ENCODE data around the gene TBCD.

TBCD gene

GRCh38 chr17:82751171-82751570 is 694 bp upstream of the TBCD start:
- DNase-seq (ENCODE audit: low spot score), result no peak
- in situ Hi-C loops (cut with MboI; ENCODE audit: low sequenced_read_pairs, unreplicated experiment), result loop anchor here (25.0 kb wide), 1 partner anchor 89 kb away; no protein-coding TSS in a partner anchor
- TF ChIP-seq CTCF (IDR thresholded peaks at IDR 0.05; ENCODE audit: borderline replicate concordance, control extremely low read depth, extremely low read depth, insufficient read depth, missing control alignments), result no peak

- in situ Hi-C loops (cut with MboI; ENCODE audit: low sequenced_read_pairs, unreplicated experiment), result loop anchor here (25.0 kb wide), 1 partner anchor 90 kb away; no protein-coding TSS in a partner anchor
- DNase-seq (ENCODE audit: low spot score), result peak; percentile 67
- no peak for TF ChIP-seq CTCF (IDR thresholded peaks at IDR 0.05; ENCODE audit: borderline replicate concordance, control extremely low read depth, extremely low read depth, insufficient read depth, missing control alignments)
Measured at GRCh38 chr17:82752371-82753200, 721 bp downstream of the TBCD start.

- in situ Hi-C loops (cut with MboI; ENCODE audit: low sequenced_read_pairs, unreplicated experiment), result loop anchor here (25.0 kb wide), 1 partner anchor 91 kb away; no protein-coding TSS in a partner anchor
- no peak for DNase-seq (ENCODE audit: low spot score)
- TF ChIP-seq CTCF (IDR thresholded peaks at IDR 0.05; ENCODE audit: borderline replicate concordance, control extremely low read depth, extremely low read depth, insufficient read depth, missing control alignments), result no peak
Measured at GRCh38 chr17:82753201-82753464, 1.3 kb downstream of the TBCD start.

DNA sequence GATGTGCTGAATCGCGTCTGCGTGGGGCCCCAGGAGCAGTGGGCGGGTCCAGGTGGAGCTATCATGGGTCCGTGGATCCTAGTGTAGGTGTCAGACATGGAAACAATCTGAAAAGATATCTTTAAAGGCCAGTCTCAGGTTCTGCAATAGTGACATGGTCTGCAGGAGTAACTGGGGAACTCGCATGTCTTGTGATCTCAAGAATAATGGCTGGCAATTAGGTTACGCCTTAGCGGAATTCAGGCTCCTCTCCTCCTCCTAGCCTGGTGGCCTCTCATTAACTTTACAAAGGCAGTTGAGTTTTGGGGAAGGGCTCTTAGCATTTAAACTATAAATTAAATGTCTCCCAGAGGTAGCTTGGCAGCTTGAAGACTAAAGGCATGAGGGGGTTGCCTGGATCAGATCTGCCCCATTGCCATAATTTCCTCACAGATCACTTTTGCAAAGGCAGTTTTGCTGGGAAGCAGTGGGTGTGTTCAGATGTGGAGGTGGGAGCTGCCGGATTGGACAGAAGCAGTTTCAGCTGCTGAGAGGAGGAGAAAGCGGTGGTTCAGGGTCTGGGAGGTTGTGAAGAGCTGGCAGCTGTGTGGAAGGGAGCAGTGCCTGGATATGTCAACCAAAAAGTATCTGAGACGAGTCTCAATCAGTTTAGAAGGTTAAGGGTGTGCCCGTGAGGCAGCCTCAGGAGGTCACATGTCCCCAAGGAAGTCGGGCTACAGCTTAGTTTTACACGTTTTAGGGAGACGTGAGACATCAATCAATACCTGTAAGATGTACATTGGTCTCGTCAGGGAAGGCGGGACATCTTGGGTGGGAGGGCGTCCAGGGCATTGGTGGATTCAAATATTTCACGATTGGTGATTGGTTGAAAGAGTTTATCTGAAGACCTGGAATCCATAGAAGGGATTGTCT is 2.7 kb downstream of the TBCD start:
- in situ Hi-C loops (cut with MboI; ENCODE audit: low sequenced_read_pairs, unreplicated experiment), result loop anchor here (25.0 kb wide), 1 partner anchor 92 kb away; no protein-coding TSS in a partner anchor
- DNase-seq (ENCODE audit: low spot score), result no peak
- no peak for TF ChIP-seq CTCF (IDR thresholded peaks at IDR 0.05; ENCODE audit: borderline replicate concordance, control extremely low read depth, extremely low read depth, insufficient read depth, missing control alignments)

DNA sequence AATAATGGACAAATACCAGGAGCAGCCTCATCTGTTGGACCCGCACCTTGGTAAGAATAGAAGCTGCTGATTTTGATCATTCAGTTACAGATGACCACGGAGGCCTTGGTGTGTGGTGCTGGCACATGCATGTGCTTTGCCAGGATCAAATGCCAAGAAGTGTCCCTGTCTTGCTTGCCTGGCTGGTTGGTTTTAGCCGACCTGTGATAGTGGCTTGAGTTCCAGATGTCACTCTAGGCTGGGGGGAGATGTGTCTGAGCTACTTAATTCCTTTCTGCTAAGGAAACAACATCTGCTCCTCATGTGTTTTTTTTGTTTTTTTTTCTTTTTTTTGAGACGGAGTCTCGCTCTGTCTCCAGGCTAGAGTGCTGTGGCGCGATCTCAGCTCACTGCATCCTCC is 4.3 kb downstream of the TBCD start:
- in situ Hi-C loops (cut with MboI; ENCODE audit: low sequenced_read_pairs, unreplicated experiment), result loop anchor here (25.0 kb wide), 1 partner anchor 94 kb away; no protein-coding TSS in a partner anchor
- no peak for TF ChIP-seq CTCF (IDR thresholded peaks at IDR 0.05; ENCODE audit: borderline replicate concordance, control extremely low read depth, extremely low read depth, insufficient read depth, missing control alignments)
- DNase-seq (ENCODE audit: low spot score), result no peak

DNA sequence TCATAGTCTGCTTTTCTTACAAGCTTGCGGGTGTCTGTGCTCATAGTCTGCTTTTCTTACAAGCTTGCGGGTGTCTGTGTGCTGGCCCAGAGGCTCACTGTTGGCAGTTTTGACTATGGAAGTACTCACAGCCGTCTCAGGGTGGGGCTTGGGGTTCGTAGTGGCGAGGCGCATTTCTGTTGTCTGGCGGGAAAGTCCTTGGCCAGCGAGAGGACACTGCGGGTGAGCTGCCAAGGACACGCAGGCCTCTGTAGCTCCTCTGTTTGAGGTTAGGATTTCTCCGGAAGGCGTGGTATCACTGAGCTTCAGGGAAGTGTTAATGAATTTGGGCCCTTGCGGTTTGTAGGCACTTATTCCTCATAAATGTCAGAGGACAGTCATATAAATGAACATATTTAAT is 13.5 kb downstream of the TBCD start:
- no peak for DNase-seq (ENCODE audit: low spot score)
- in situ Hi-C loops (cut with MboI; ENCODE audit: low sequenced_read_pairs, unreplicated experiment), result loop anchor here (25.0 kb wide), 1 partner anchor 103 kb away; no protein-coding TSS in a partner anchor
- no peak for TF ChIP-seq CTCF (IDR thresholded peaks at IDR 0.05; ENCODE audit: borderline replicate concordance, control extremely low read depth, extremely low read depth, insufficient read depth, missing control alignments)

All from GM13976 (cell line).